Measurements from ENCODE around the gene MOXD1. TPM values are rescaled to one million over a fixed set of nuclear protein-coding genes. Genes with fewer than 3 reads are reported as not detected.
A peak's percentile ranks its signal among the peaks of the same experiment; 100 is the strongest.

MOXD1 gene
- total RNA-seq (10 to 100 TPM; 30.8 to 37.5 TPM), polyA plus RNA-seq (1 to 10 TPM; 4.5 to 4.6 TPM)
- long read RNA-seq, donor 1, transcript MOXD1-202 (12 exons, 3,059 nt): major isoform, 24 of 37 reads
- long read RNA-seq, donor 1, partial matches to known transcripts: 9 of 37 reads
- long read RNA-seq, donor 1, other reads (novel, unspliced or antisense): 0 of 37 reads
- long read RNA-seq, donor 2, partial matches to known transcripts: 0 of 1 reads
- long read RNA-seq, donor 2, other reads (novel, unspliced or antisense): 0 of 1 reads
- long read RNA-seq, donor 3, transcript MOXD1-202 (12 exons, 3,059 nt): major isoform, 5 of 7 reads
- long read RNA-seq, donor 3, partial matches to known transcripts: 0 of 7 reads
- long read RNA-seq, donor 3, other reads (novel, unspliced or antisense): 0 of 7 reads
- long read RNA-seq, donor 4, partial matches to known transcripts: 15 of 16 reads
- long read RNA-seq, donor 4, other reads (novel, unspliced or antisense): 0 of 16 reads
- long read RNA-seq, donor 5, transcript MOXD1-202 (12 exons, 3,059 nt): major isoform, 20 of 60 reads
- long read RNA-seq, donor 5, partial matches to known transcripts: 37 of 60 reads
- long read RNA-seq, donor 5, other reads (novel, unspliced or antisense): 0 of 60 reads

DNA sequence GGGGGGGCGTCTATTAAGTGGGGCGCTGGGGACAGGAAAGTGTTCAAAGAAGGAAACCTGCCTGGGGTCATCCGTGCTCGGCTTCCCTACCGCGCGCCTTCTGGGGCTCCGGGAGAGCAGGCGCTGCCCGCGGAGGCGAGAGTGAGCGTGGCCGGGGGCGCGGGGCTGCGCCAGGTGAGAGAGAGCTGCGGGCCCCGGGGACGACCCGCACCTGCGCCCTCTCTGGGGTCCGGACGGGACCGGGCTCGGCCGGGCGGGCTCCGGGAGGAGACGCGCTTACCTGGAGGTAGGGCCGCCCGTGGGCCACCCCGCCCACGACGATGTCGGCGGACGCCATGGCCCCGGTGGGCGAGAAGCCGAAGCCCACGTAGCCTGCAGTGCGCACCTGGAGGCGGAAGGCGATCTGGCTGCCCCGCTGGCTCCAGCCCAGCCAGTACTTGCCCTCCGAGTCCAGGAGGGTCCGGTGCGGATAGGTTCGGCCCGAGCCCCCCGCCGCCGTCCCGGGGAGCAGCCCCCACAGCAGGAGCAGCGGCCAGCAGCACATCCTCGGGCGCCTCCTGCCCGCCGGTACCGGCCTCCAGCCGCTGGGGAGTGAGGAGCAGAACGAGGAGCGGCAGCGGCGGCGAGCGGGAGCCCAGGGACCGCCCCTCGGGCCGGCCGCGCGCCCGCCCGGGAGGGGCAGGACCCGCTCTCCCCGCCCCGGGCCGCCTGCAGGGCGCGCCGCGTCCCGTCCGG lies at the start of gene MOXD1:
TSS of gene MOXD1 (minus strand) at position 593 of the 735 bp plus-strand sequence. CDS start at position 544, 49 bp downstream.
- no peaks in the 10 kb centered on the region for H3K36me3 ChIP-seq (ENCODE audit: control insufficient read depth in 4 of 4, insufficient read depth in 4 of 4, low read length in 4 of 4)
- peaks cover 0 to 15% (median 4%) of the 10 kb centered on the region in 3 donors for H3K27me3 ChIP-seq (ENCODE audit: control insufficient read depth in 3 of 3, insufficient read depth in 3 of 3, low read length in 2 of 3)
- H3K4me1 ChIP-seq (ENCODE audit: control insufficient read depth in 5 of 5, insufficient read depth in 5 of 5, low read length in 5 of 5): peaks cover 0 to 17% (median 4%) of the 10 kb centered on the region in 5 donors
- 0 to 2% methylated on average over 82 to 87 of the region's 87 CpGs for WGBS, 2 donors
- H3K9ac ChIP-seq (ENCODE audit: insufficient read depth in 1 of 2, low read length in 2 of 2): peak within 1 kb of the TSS; percentile 71 to 79
- peaks cover 0 to 4% (median 0%) of the 10 kb centered on the region in 4 donors for H3K9me3 ChIP-seq (ENCODE audit: control insufficient read depth in 4 of 4, insufficient read depth in 3 of 4, low read length in 3 of 4)
- DNase-seq (peak; percentile 82 to 86 (median 83)), ATAC-seq (ENCODE audit: insufficient read depth, low FRiP score) (peak; percentile 91)
- H3K27ac ChIP-seq (ENCODE audit: low read depth in 1 of 2, low read length in 1 of 2): peak within 1 kb of the TSS in 1 of 2 donors; percentile 26
- TF ChIP-seq, protein P1, sequence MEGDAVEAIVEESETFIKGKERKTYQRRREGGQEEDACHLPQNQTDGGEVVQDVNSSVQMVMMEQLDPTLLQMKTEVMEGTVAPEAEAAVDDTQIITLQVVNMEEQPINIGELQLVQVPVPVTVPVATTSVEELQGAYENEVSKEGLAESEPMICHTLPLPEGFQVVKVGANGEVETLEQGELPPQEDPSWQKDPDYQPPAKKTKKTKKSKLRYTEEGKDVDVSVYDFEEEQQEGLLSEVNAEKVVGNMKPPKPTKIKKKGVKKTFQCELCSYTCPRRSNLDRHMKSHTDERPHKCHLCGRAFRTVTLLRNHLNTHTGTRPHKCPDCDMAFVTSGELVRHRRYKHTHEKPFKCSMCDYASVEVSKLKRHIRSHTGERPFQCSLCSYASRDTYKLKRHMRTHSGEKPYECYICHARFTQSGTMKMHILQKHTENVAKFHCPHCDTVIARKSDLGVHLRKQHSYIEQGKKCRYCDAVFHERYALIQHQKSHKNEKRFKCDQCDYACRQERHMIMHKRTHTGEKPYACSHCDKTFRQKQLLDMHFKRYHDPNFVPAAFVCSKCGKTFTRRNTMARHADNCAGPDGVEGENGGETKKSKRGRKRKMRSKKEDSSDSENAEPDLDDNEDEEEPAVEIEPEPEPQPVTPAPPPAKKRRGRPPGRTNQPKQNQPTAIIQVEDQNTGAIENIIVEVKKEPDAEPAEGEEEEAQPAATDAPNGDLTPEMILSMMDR (IDR thresholded peaks at IDR 0.05; ENCODE audit: control extremely low read depth, extremely low read depth): no peak
- peak within 1 kb of the TSS; percentile 63 for H3K4me3 ChIP-seq

DNA sequence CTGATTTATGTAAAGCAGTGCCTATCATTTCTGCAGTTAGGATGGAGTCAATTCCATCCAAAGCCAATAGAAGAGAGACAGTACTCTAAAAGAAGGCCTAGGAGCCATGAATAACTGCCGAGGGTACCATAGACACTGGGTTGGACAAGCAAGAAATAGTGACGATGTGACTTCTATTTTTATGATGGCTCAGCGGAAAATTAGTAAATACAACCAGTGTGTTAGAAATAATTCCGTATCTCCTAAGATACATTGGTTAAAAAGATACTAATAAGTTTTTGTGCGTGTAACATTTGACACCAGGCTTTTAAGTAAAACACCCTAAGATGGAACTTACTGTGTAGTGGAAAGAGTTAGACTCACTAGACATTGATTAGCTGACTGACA lies 45.6 kb upstream of the MOXD1 start:
- WGBS, 2 donors: 97 to 98% methylated on average over 5 of the region's 5 CpGs
- no peak overlapping the region for H3K27ac ChIP-seq (ENCODE audit: low read depth in 1 of 2, low read length in 1 of 2)
- no peak overlapping the region for H3K9ac ChIP-seq (ENCODE audit: insufficient read depth in 1 of 2, low read length in 2 of 2)
- H3K36me3 ChIP-seq (ENCODE audit: control insufficient read depth in 4 of 4, insufficient read depth in 4 of 4, low read length in 4 of 4): peaks cover 0 to 4% (median 0%) of the 10 kb centered on the region in 4 donors
- TF ChIP-seq, protein P1 (IDR thresholded peaks at IDR 0.05; ENCODE audit: control extremely low read depth, extremely low read depth): no peak
- ATAC-seq (ENCODE audit: insufficient read depth, low FRiP score) (no peak), DNase-seq (no peak)
- peaks cover 0 to 4% (median 0%) of the 10 kb centered on the region in 5 donors for H3K4me1 ChIP-seq (ENCODE audit: control insufficient read depth in 5 of 5, insufficient read depth in 5 of 5, low read length in 5 of 5)
- H3K9me3 ChIP-seq (ENCODE audit: control insufficient read depth in 4 of 4, insufficient read depth in 3 of 4, low read length in 3 of 4): no peaks in the 10 kb centered on the region
- H3K4me3 ChIP-seq: no peak overlapping the region
- no peaks in the 10 kb centered on the region for H3K27me3 ChIP-seq (ENCODE audit: control insufficient read depth in 3 of 3, insufficient read depth in 3 of 3, low read length in 2 of 3)

DNA sequence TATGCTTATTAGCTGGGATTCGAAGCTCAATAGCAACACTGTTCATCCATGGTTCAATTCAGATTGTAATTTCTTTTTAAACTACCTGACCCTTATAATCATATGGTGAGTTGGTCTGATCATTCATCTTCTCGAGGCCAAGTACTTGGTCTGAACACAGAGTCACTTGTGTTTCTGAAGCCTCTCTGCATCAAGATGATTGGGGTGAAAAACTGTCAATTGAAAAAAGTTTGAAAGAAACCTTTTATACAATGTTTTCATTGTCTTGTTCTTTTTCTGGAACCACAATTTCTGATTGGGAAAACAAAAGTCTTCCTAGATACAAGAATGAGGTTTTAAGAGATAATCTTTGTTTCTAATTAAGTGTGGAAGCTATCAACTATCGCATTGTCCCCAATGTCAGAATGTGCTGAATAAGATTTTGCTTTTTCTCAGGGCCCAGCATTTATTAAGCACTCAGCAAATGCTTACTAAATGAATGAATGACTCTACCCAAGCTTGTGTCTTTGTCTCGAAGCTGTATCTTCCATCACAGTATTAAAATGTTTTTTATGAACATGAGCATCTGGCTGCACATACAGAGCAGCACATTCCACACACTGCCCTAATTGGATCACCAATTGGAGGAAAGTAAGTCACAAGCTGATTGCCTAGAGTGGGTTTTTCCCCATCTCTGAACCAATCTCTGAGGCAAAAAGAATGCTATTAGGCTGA lies 45.0 kb upstream of the MOXD1 start:
- H3K36me3 ChIP-seq (ENCODE audit: control insufficient read depth in 4 of 4, insufficient read depth in 4 of 4, low read length in 4 of 4): peaks cover 0 to 4% (median 0%) of the 10 kb centered on the region in 4 donors
- DNase-seq (peak in 2 of 3 donors; percentile 17 to 21), ATAC-seq (ENCODE audit: insufficient read depth, low FRiP score) (no peak)
- H3K9me3 ChIP-seq (ENCODE audit: control insufficient read depth in 4 of 4, insufficient read depth in 3 of 4, low read length in 3 of 4): no peaks in the 10 kb centered on the region
- H3K27me3 ChIP-seq (ENCODE audit: control insufficient read depth in 3 of 3, insufficient read depth in 3 of 3, low read length in 2 of 3): no peaks in the 10 kb centered on the region
- TF ChIP-seq, protein P1 (IDR thresholded peaks at IDR 0.05; ENCODE audit: control extremely low read depth, extremely low read depth): no peak
- H3K27ac ChIP-seq (ENCODE audit: low read depth in 1 of 2, low read length in 1 of 2): no peak overlapping the region
- no peak overlapping the region for H3K4me3 ChIP-seq
- WGBS, 2 donors: 87 to 94% methylated on average over 4 of the region's 4 CpGs
- no peak overlapping the region for H3K9ac ChIP-seq (ENCODE audit: insufficient read depth in 1 of 2, low read length in 2 of 2)
- H3K4me1 ChIP-seq (ENCODE audit: control insufficient read depth in 5 of 5, insufficient read depth in 5 of 5, low read length in 5 of 5): peaks cover 0 to 4% (median 0%) of the 10 kb centered on the region in 5 donors

All from lung (tissue), 16 donors.